Uterus (tissue), 2 donors: ENCODE measurements around the gene LARGE2.

Source experiments
- CTCF ChIP-seq, 4 experiments: fragments of 200-600 bp in 2 of 4; fragments of 450-650 bp in 2 of 4; sonication (generic) in 2 of 4; IDR thresholded peaks; one replicate each; pipeline ENCODE4 v1.5.1; 2016 to 2019; ENCODE audit warnings: antibody characterized with exemption in 4 of 4, mild to moderate bottlenecking in 2 of 4, moderate library complexity in 1 of 4
- POLR2A ChIP-seq, 2 donors: fragments of 450-650 bp; IDR thresholded peaks; one replicate each; pipeline ENCODE4 v1.6.1; 2016; ENCODE audit warnings: antibody characterized with exemption in 2 of 2, mild to moderate bottlenecking in 1 of 2, moderate library complexity in 1 of 2

- TF ChIP-seq CTCF (IDR thresholded peaks at IDR 0.05): no peak
- TF ChIP-seq POLR2A (IDR thresholded peaks at IDR 0.05): no peak
Measured at GRCh38 chr11:45933131-45933831, 10.8 kb downstream of the LARGE2 start.
